DND-41 (cell line): ENCODE data around the gene CLCN2.

Experiments used
- EZH2 ChIP-seq: IDR thresholded peaks from 3 replicates; pipeline ENCODE4 v1.6.1; 2012; ENCODE audit warnings: borderline replicate concordance, low read depth, mild to moderate bottlenecking, moderate library complexity, low read length, inconsistent platforms; ENCODE audit not compliant: severe bottlenecking
- TF ChIP-seq, protein P1 (sequence below): IDR thresholded peaks from 2 replicates; pipeline ENCODE4 v1.5.1; 2012; ENCODE audit warnings: borderline replicate concordance, low read length, moderate library complexity, mild to moderate bottlenecking; ENCODE audit not compliant: poor library complexity, severe bottlenecking; ENCODE audit errors: extremely low read depth

DNA sequence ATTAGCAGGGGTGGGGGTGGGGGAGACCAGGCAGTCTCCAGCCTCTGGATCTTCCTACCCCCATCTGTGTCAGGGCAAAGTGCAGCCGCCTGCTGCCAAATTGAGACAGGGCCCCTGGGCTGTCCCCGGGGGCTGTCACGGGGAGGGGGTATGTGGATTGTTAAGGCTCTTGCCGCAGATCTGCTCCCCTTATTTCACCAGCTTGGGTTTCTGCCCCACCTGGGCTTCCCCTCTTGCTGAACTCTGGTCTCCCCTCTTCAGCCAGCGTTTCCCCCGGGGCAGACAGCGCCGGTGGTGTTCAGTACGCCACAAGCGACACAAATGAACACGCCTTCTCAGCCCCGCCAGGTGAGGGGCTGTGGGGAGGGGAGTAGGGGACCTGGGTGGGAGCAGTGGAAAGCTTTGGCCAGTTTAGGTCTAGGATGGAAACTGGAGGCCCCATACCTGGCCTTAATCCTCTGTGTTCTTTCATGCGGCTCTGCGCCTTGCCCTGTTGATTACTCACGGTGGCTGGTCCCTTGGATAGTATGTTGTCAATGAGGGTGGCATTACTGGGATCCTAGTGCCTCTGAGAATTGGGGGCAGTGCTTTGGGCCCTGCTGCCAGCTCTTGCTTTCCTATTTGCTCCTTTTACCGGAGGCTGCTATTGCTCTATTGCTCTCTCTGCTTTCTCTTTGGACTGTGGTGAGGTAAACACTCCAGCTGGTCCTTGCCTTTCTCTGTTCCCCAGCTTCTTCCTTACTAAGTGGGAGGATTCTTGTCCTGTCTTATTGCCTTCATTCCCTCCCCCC, 45.3 kb downstream of the CLCN2 start:
- TF ChIP-seq, protein P1, sequence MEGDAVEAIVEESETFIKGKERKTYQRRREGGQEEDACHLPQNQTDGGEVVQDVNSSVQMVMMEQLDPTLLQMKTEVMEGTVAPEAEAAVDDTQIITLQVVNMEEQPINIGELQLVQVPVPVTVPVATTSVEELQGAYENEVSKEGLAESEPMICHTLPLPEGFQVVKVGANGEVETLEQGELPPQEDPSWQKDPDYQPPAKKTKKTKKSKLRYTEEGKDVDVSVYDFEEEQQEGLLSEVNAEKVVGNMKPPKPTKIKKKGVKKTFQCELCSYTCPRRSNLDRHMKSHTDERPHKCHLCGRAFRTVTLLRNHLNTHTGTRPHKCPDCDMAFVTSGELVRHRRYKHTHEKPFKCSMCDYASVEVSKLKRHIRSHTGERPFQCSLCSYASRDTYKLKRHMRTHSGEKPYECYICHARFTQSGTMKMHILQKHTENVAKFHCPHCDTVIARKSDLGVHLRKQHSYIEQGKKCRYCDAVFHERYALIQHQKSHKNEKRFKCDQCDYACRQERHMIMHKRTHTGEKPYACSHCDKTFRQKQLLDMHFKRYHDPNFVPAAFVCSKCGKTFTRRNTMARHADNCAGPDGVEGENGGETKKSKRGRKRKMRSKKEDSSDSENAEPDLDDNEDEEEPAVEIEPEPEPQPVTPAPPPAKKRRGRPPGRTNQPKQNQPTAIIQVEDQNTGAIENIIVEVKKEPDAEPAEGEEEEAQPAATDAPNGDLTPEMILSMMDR = no peak
- TF ChIP-seq EZH2 = no peak
